Sciatic nerve (tissue), 2 donors: ENCODE data around the gene MAP4K3. TPM values are rescaled to one million over a fixed set of nuclear protein-coding genes. Genes with fewer than 3 reads are reported as not detected.

ENCODE experiments used
- ATAC-seq: fragments of 200-7000 bp; cut with Tn5 transposase; one replicate; pipeline ENCODE4 v1.9.1; 2020; ENCODE audit warnings: mild to moderate bottlenecking, moderate library complexity
- DNase-seq: peaks from one replicate; pipeline ENCODE4 v3.0.0-alpha.2; 2020; ENCODE audit warnings: low spot score
- intact Hi-C: fragments of 100-400 bp; cut with DNase I; formaldehyde crosslinking; loops from one replicate; pipeline ENCODE4 v1.14.2; 2022
- total RNA-seq: library from RNA; stranded (reverse); fragmentation: NEBNext Ultra II Directional; extraction: Animal tissue kit (Norgen Biotek cat#: 25700); gene quantifications from one replicate; pipeline ENCODE4 v1.2.1, GENCODE V29; 2021
- donor health status: DM: no; HTN: no; CAD: no.
- donor health status: DM: no; HTN: no; CAD: no.

The MAP4K3 gene
- total RNA-seq, 1 donor from 2014 or later = 50.4 TPM

- ATAC-seq (peak; percentile 89), DNase-seq (peak; percentile 87)
- intact Hi-C loops = loop anchor here (5.0 kb wide), 1 partner anchor 166 kb away; no protein-coding TSS in a partner anchor
Observed at GRCh38 chr2:39227628-39228412, 209.3 kb downstream of the MAP4K3 start.

- ATAC-seq = no peak
- intact Hi-C loops = loop anchor here (5.0 kb wide), 1 partner anchor 163 kb away; no protein-coding TSS in a partner anchor
- no peak for DNase-seq
Observed at GRCh38 chr2:39225567-39225966, 211.5 kb downstream of the MAP4K3 start.

GRCh38 chr2:39223909-39224308 is 213.2 kb downstream of the MAP4K3 start:
- ATAC-seq (no peak), DNase-seq (no peak)
- intact Hi-C loops = no loop called here

GRCh38 chr2:39221459-39221858 is 215.6 kb downstream of the MAP4K3 start:
- ATAC-seq (no peak), DNase-seq (no peak)
- intact Hi-C loops = no loop called here

GRCh38 chr2:39220136-39220535 is 216.9 kb downstream of the MAP4K3 start:
- DNase-seq = no peak
- intact Hi-C loops = no loop called here
- no peak for ATAC-seq

- DNase-seq (no peak), ATAC-seq (no peak)
- intact Hi-C loops = no loop called here
Observed at GRCh38 chr2:39218391-39218790, 218.7 kb downstream of the MAP4K3 start.

- intact Hi-C loops = no loop called here
- DNase-seq (no peak), ATAC-seq (no peak)
Observed at GRCh38 chr2:39217192-39217550, 219.9 kb downstream of the MAP4K3 start.

- intact Hi-C loops = no loop called here
- DNase-seq (no peak), ATAC-seq (no peak)
Observed at GRCh38 chr2:39216346-39217191, 220.5 kb downstream of the MAP4K3 start.

- intact Hi-C loops = no loop called here
- ATAC-seq = no peak
- DNase-seq = no peak
Observed at GRCh38 chr2:39215545-39215944, 221.5 kb downstream of the MAP4K3 start.

GRCh38 chr2:39213015-39213414 is 224.1 kb downstream of the MAP4K3 start:
- intact Hi-C loops = no loop called here
- no peak for DNase-seq
- ATAC-seq = no peak

- DNase-seq (no peak), ATAC-seq (no peak)
- intact Hi-C loops = no loop called here
Observed at GRCh38 chr2:39210846-39211245, 226.2 kb downstream of the MAP4K3 start.

GRCh38 chr2:39203382-39203781 is 233.7 kb downstream of the MAP4K3 start:
- no peak for ATAC-seq
- intact Hi-C loops = no loop called here
- no peak for DNase-seq

GRCh38 chr2:39202639-39203369 is 234.3 kb downstream of the MAP4K3 start:
- intact Hi-C loops = no loop called here
- ATAC-seq = no peak
- no peak for DNase-seq

Other genes with a start within 250 kb of the MAP4K3 start
- gene CDKL4, start 193.3 kb downstream of the MAP4K3 start, total RNA-seq = 0.53 TPM
- gene TMEM178A, start 228.6 kb upstream of the MAP4K3 start, total RNA-seq = 6.6 TPM